SK-N-MC (cell line): Measurements from ENCODE around the gene TUBGCP4.
"Not testable (repeated sequence)": the region's sequence is repeated elsewhere in the genome, so short reads cannot be mapped to it uniquely, and the experiment has no call there.

Source experiments
- EZH2 ChIP-seq: fragments of 200-600 bp; sonication (generic); IDR thresholded peaks from one replicate; pipeline ENCODE4 v1.6.1; 2017; ENCODE audit warnings: antibody characterized with exemption
- FOXP2 ChIP-seq: optimal IDR thresholded peaks from 2 replicates; pipeline ENCODE3; 2011; ENCODE audit warnings: mild to moderate bottlenecking, moderate library complexity; ENCODE audit not compliant: insufficient read depth; ENCODE audit errors: extremely low read length, control extremely low read depth
- POLR2AphosphoS5 ChIP-seq: IDR thresholded peaks from 2 replicates; pipeline ENCODE4 v1.6.1; 2012; ENCODE audit warnings: mild to moderate bottlenecking, low read depth, low read length, borderline replicate concordance

GRCh38 chr15:43393592-43393991 lies 22.7 kb downstream of the TUBGCP4 start:
- not testable (repeated sequence) for TF ChIP-seq POLR2AphosphoS5, EZH2, FOXP2
